ENCODE measurements around the gene CD3E. TPM values are rescaled to one million over a fixed set of nuclear protein-coding genes. Genes with fewer than 3 reads are reported as not detected.

Gene CD3E
- total and polyA plus RNA-seq, 2 donors (not counting 1 experiment from before 2014, with no cell fraction given): 1.0 to 1.7 TPM

GRCh38 chr11:118318124-118318523 is 13.6 kb downstream of the CD3E start:
- TF ChIP-seq, protein P1, sequence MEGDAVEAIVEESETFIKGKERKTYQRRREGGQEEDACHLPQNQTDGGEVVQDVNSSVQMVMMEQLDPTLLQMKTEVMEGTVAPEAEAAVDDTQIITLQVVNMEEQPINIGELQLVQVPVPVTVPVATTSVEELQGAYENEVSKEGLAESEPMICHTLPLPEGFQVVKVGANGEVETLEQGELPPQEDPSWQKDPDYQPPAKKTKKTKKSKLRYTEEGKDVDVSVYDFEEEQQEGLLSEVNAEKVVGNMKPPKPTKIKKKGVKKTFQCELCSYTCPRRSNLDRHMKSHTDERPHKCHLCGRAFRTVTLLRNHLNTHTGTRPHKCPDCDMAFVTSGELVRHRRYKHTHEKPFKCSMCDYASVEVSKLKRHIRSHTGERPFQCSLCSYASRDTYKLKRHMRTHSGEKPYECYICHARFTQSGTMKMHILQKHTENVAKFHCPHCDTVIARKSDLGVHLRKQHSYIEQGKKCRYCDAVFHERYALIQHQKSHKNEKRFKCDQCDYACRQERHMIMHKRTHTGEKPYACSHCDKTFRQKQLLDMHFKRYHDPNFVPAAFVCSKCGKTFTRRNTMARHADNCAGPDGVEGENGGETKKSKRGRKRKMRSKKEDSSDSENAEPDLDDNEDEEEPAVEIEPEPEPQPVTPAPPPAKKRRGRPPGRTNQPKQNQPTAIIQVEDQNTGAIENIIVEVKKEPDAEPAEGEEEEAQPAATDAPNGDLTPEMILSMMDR (IDR thresholded peaks at IDR 0.05): no peak
- no peak for TF ChIP-seq EZH2 (IDR thresholded peaks at IDR 0.05; ENCODE audit: borderline replicate concordance, insufficient read depth, low read depth, low read length, poor library complexity, severe bottlenecking)
- DNase-seq (no peak), ATAC-seq (ENCODE audit: low read depth) (no peak)
- ChIA-PET POLR2A (interaction anchor here (0.6 kb wide), 1 partner anchor 39 kb away, joined by 3 read pairs; no protein-coding TSS in a partner anchor), CTCF (interaction anchor here (0.6 kb wide), 1 partner anchor 43 kb away, joined by 4 read pairs; no protein-coding TSS in a partner anchor)
- H3K4me2 ChIP-seq (replicated peaks; ENCODE audit: low read depth, low read length, poor library complexity, severe bottlenecking): peak overlapping the region; percentile 45
- Mint-ChIP-seq H3K27me3 (no peaks in the 10 kb centered on the region), H3K9me3 (ENCODE audit: insufficient read depth) (no peaks in the 10 kb centered on the region), H3K4me3 (peak overlapping the region; percentile 37), H3K27ac (peak overlapping the region; percentile 37), H3K4me1 (peaks cover 75% of the 10 kb centered on the region)
- no peak overlapping the region for H2AFZ ChIP-seq (ENCODE audit: insufficient read depth, low read depth, low read length, poor library complexity, severe bottlenecking)
- no peaks in the 10 kb centered on the region for H3K36me3 ChIP-seq (replicated peaks in 1 of 2; ENCODE audit: control extremely low read depth in 1 of 2, control insufficient read depth in 1 of 2, extremely low read depth in 1 of 2, insufficient read depth in 2 of 2, low read length in 1 of 2)
- no peaks in the 10 kb centered on the region for H3K9me3 ChIP-seq (ENCODE audit: control extremely low read depth in 1 of 3, control insufficient read depth in 2 of 3, insufficient read depth in 1 of 3, low read length in 2 of 3)
- no peak overlapping the region for H3K9ac ChIP-seq (ENCODE audit: low read length)
- H3K27ac ChIP-seq (ENCODE audit: low read length in 2 of 2): no peak overlapping the region
- H3K79me2 ChIP-seq (ENCODE audit: control insufficient read depth, insufficient read depth, low read length): no peaks in the 10 kb centered on the region
- H3K4me3 ChIP-seq (ENCODE audit: control extremely low read depth in 1 of 5, extremely low read depth in 1 of 5, insufficient read depth in 1 of 5, low read depth in 2 of 5, low read length in 4 of 5): no peak overlapping the region
- intact Hi-C loops (cut with micrococcal nuclease): no loop called here
- WGBS (ENCODE audit: insufficient coverage): 53% methylated on average over 4 of the region's 4 CpGs
- H3K27me3 ChIP-seq (replicated peaks in 1 of 4; ENCODE audit: control extremely low read depth in 1 of 4, control insufficient read depth in 3 of 4, insufficient read depth in 4 of 4, low read length in 3 of 4): no peaks in the 10 kb centered on the region
- H3K4me1 ChIP-seq (ENCODE audit: control insufficient read depth in 2 of 2, insufficient read depth in 2 of 2, low read length in 2 of 2): peaks cover 81 to 89% of the 10 kb centered on the region in 2 donors
- no peaks in the 10 kb centered on the region for H4K20me1 ChIP-seq (ENCODE audit: control insufficient read depth, insufficient read depth, low read length, poor library complexity, severe bottlenecking)

DNA sequence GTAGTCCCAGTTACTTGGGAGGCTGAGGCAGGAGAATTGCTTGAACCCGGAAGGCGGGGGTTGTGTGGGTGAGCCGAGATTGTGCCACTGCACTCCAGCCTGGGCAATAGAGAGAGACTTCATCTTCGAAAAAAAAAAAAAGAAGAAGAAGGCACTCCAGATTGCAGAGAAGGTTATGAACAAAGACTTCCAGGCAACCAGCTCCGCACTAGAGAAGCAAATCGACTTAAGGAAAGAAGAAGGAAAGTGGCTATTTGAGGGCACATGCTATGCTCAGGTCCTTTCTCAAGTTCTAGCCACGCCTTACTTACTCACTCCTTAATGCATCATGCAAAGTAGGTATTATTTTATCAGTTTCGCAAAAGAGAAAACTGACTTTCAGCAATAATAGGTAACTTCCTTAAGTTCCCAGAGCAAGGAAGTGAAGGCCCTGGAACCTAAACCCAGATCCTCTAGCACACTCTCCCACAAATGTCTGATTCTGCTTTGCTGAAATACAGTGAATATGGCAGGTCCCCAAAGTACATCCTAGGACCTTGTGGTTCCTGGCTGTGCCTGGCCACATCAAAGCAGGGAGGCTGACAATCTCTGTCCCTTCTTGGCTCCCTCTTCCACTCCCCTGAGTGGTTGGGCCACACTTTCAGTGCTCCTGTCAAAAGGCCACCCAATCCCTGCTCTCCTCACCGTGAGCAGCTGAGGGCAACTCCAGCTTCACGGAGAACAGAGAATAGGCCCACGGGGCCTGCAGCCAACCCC is 14.2 kb downstream of the CD3E start:
- 85% methylated on average over 6 of the region's 11 CpGs for WGBS (ENCODE audit: insufficient coverage)
- Mint-ChIP-seq H3K27ac (peak overlapping the region; percentile 37), H3K27me3 (no peaks in the 10 kb centered on the region), H3K4me3 (peak overlapping the region; percentile 17), H3K9me3 (ENCODE audit: insufficient read depth) (no peaks in the 10 kb centered on the region), H3K4me1 (peaks cover 75% of the 10 kb centered on the region)
- no peaks in the 10 kb centered on the region for H4K20me1 ChIP-seq (ENCODE audit: control insufficient read depth, insufficient read depth, low read length, poor library complexity, severe bottlenecking)
- no peaks in the 10 kb centered on the region for H3K36me3 ChIP-seq (replicated peaks in 1 of 2; ENCODE audit: control extremely low read depth in 1 of 2, control insufficient read depth in 1 of 2, extremely low read depth in 1 of 2, insufficient read depth in 2 of 2, low read length in 1 of 2)
- ChIA-PET CTCF (interaction anchor here (0.6 kb wide), 2 partner anchors 42 to 99 kb away, joined by 4 read pairs; no protein-coding TSS in a partner anchor), POLR2A (interaction anchor here (0.6 kb wide), 1 partner anchor 38 kb away, joined by 3 read pairs; no protein-coding TSS in a partner anchor)
- no peaks in the 10 kb centered on the region for H3K27me3 ChIP-seq (replicated peaks in 1 of 4; ENCODE audit: control extremely low read depth in 1 of 4, control insufficient read depth in 3 of 4, insufficient read depth in 4 of 4, low read length in 3 of 4)
- no peak overlapping the region for H2AFZ ChIP-seq (ENCODE audit: insufficient read depth, low read depth, low read length, poor library complexity, severe bottlenecking)
- no peak overlapping the region for H3K9ac ChIP-seq (ENCODE audit: low read length)
- H3K79me2 ChIP-seq (ENCODE audit: control insufficient read depth, insufficient read depth, low read length): no peaks in the 10 kb centered on the region
- peaks cover 85 to 90% of the 10 kb centered on the region in 2 donors for H3K4me1 ChIP-seq (ENCODE audit: control insufficient read depth in 2 of 2, insufficient read depth in 2 of 2, low read length in 2 of 2)
- H3K9me3 ChIP-seq (ENCODE audit: control extremely low read depth in 1 of 3, control insufficient read depth in 2 of 3, insufficient read depth in 1 of 3, low read length in 2 of 3): no peaks in the 10 kb centered on the region
- peak overlapping the region in 1 of 2 donors; percentile 59 for H3K27ac ChIP-seq (ENCODE audit: low read length in 2 of 2)
- H3K4me3 ChIP-seq (ENCODE audit: control extremely low read depth in 1 of 5, extremely low read depth in 1 of 5, insufficient read depth in 1 of 5, low read depth in 2 of 5, low read length in 4 of 5): no peak overlapping the region
- intact Hi-C loops (cut with micrococcal nuclease): no loop called here
- DNase-seq (no peak), ATAC-seq (ENCODE audit: low read depth) (no peak)
- TF ChIP-seq, protein P1 (IDR thresholded peaks at IDR 0.05): no peak
- TF ChIP-seq EZH2 (IDR thresholded peaks at IDR 0.05; ENCODE audit: borderline replicate concordance, insufficient read depth, low read depth, low read length, poor library complexity, severe bottlenecking): no peak
- H3K4me2 ChIP-seq (replicated peaks; ENCODE audit: low read depth, low read length, poor library complexity, severe bottlenecking): peak overlapping the region; percentile 45
